HEK293T (cell line): Measurements from ENCODE around the gene PDZD2.
"Not testable (repeated sequence)": the region's sequence is repeated elsewhere in the genome, so short reads cannot be mapped to it uniquely, and the experiment has no call there.

Source experiments
- CTCF ChIA-PET: fragments of 350-600 bp; formaldehyde crosslinking; extraction: SDS; loops from one replicate; lab custom pipeline; 2021; ENCODE audit warnings: antibody characterized with exemption, inconsistent platforms; lab: Yijun Ruan, JAX
- POLR2A ChIA-PET: fragments of 350-600 bp; formaldehyde crosslinking; extraction: SDS; loops from one replicate; lab custom pipeline; 2020; ENCODE audit warnings: antibody characterized with exemption, inconsistent platforms; lab: Yijun Ruan, JAX
- DNase-seq: peaks from one replicate; pipeline ENCODE4 v3.0.0; 2012; ENCODE audit warnings: mixed read lengths; ENCODE audit errors: extremely low spot score
- ARNT ChIP-seq: fragments of 450-650 bp; IDR thresholded peaks from 2 replicates; pipeline ENCODE4 v1.6.1; 2017; ENCODE audit warnings: mild to moderate bottlenecking
- BHLHE40 ChIP-seq: fragments of 450-650 bp; IDR thresholded peaks from 2 replicates; pipeline ENCODE4 v1.6.1; 2016; ENCODE audit warnings: mild to moderate bottlenecking, moderate library complexity, borderline replicate concordance
- CTBP1 ChIP-seq: fragments of 450-650 bp; IDR thresholded peaks from 2 replicates; pipeline ENCODE4 v1.6.1; 2016; ENCODE audit warnings: borderline replicate concordance
- ELF4 ChIP-seq: fragments of 450-650 bp; IDR thresholded peaks from 2 replicates; pipeline ENCODE4 v1.6.1; 2017; ENCODE audit warnings: antibody characterized with exemption
- FOXA1 ChIP-seq: fragments of 450-650 bp; IDR thresholded peaks from 2 replicates; pipeline ENCODE4 v1.6.1; 2016; ENCODE audit warnings: mild to moderate bottlenecking
- FOXK2 ChIP-seq: fragments of 450-650 bp; IDR thresholded peaks from 2 replicates; pipeline ENCODE4 v1.6.1; 2016; ENCODE audit warnings: mild to moderate bottlenecking
- FOXM1 ChIP-seq: fragments of 450-650 bp; IDR thresholded peaks from 2 replicates; pipeline ENCODE4 v1.6.1; 2017; ENCODE audit warnings: mild to moderate bottlenecking, borderline replicate concordance
- HDGF ChIP-seq: fragments of 450-650 bp; IDR thresholded peaks from 2 replicates; pipeline ENCODE4 v1.6.1; 2017; ENCODE audit warnings: antibody characterized with exemption, borderline replicate concordance
- L3MBTL2 ChIP-seq: fragments of 450-650 bp; conservative IDR thresholded peaks from 2 replicates; pipeline ENCODE4 v1.6.1; 2016; ENCODE audit warnings: mild to moderate bottlenecking
- LEF1 ChIP-seq: fragments of 450-650 bp; IDR thresholded peaks from 2 replicates; pipeline ENCODE4 v1.6.1; 2017; ENCODE audit warnings: mild to moderate bottlenecking, borderline replicate concordance
- NFRKB ChIP-seq: fragments of 450-650 bp; IDR thresholded peaks from 2 replicates; pipeline ENCODE4 v1.6.1; 2016; ENCODE audit warnings: mild to moderate bottlenecking, moderate library complexity
- SP1 ChIP-seq: fragments of 450-650 bp; IDR thresholded peaks from 2 replicates; pipeline ENCODE4 v1.6.1; 2017
- SUZ12 ChIP-seq: fragments of 450-650 bp; IDR thresholded peaks from 2 replicates; pipeline ENCODE4 v1.6.1; 2016; ENCODE audit warnings: mild to moderate bottlenecking
- TARDBP ChIP-seq: fragments of 450-650 bp; IDR thresholded peaks from 2 replicates; pipeline ENCODE4 v1.6.1; 2016
- ZNF384 ChIP-seq: fragments of 450-650 bp; IDR thresholded peaks from 2 replicates; pipeline ENCODE4 v1.6.1; 2016
- TF ChIP-seq, protein P1 (sequence below): fragments of 450-650 bp; IDR thresholded peaks from 2 replicates; pipeline ENCODE4 v1.6.1; 2016

PDZD2 gene

DNA sequence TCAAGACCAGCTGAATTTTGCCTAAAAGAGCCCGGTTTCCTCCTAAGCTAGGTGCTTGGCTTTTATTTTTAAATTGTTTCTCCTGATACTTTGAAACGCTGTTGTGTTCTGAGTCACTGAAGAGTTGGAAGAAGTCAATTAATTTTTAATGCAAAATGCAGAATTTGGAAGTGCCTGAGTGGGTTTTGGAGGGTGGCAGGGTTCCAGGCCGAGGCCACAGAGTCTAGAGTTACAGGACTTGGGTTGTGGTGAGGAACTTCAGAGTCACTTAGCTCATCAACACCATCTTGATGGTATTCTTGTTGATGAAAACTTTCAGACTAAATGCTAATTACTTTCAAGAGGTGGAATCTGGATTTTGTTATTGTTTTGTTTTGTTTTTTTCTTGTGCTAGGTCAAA lies 130.6 kb downstream of the PDZD2 start:
- ChIA-PET POLR2A (no interaction called here), CTCF (no interaction called here)
- no peak for DNase-seq
- TF ChIP-seq SP1 (no peak), LEF1 (no peak), ELF4 (no peak), NFRKB (no peak), L3MBTL2 (no peak), TARDBP (no peak), SUZ12 (no peak), CTBP1 (no peak), BHLHE40 (no peak), FOXK2 (no peak)
- TF ChIP-seq, protein P1, sequence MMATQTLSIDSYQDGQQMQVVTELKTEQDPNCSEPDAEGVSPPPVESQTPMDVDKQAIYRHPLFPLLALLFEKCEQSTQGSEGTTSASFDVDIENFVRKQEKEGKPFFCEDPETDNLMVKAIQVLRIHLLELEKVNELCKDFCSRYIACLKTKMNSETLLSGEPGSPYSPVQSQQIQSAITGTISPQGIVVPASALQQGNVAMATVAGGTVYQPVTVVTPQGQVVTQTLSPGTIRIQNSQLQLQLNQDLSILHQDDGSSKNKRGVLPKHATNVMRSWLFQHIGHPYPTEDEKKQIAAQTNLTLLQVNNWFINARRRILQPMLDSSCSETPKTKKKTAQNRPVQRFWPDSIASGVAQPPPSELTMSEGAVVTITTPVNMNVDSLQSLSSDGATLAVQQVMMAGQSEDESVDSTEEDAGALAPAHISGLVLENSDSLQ: no peak

DNA sequence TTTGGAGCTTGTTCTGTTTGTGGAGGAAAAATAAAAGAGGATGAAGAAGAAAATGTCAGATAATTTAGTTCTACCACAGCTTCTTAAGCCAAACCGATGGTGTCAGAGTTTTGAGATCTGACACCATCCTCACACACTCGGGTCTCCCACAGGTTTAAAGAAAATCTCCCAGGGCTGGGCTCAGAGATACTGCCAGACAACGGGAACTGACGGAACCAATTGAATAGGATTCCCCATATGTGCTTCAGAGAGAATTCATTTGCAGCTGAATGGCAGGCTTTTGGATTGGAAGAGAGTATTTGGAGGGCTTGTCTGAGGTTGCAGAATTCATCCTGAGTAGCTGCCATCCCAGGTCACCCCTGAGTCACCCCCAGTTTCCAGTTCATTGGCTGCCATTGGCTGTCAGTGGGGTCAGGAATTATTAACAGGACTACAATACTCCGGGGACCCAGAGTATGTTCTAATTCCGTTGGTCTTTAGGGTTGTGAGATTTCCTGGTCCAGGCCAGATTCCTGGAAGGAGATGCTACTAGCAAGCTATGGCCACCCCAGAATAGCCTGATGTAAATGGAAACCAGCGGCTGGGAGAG lies 131.3 kb downstream of the PDZD2 start:
- TF ChIP-seq TARDBP (no peak), FOXA1 (no peak), BHLHE40 (no peak), NFRKB (no peak), L3MBTL2 (no peak), ZNF384 (no peak), FOXM1 (no peak), CTBP1 (no peak), ELF4 (no peak), ARNT (no peak), LEF1 (no peak), FOXK2 (no peak), SUZ12 (no peak), HDGF (no peak)
- TF ChIP-seq, protein P1: no peak
- POLR2A ChIA-PET: no interaction called here
- DNase-seq: no peak
- CTCF ChIA-PET: interaction anchor here (0.9 kb wide), 1 partner anchor 132 kb away, joined by 3 read pairs; no protein-coding TSS in a partner anchor

DNA sequence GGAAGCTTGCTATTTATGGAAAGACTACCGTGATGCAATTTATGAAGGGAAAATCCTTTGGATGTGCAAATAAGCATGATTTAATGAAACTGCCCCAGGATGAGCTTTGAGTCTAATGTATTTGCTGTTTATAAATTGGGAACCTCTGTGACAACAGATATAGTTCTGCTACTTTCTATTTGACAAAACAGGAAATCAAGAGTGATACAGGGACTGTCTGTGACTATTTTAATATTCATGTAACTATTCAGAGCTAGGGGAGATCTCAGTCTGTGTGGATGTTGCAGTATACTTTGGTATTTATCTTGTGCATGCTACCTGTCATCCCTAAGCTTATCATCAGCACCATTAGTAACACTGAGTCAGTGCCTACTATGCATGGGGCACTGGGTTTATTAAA lies 132.1 kb downstream of the PDZD2 start:
- TF ChIP-seq L3MBTL2 (no peak), SP1 (no peak), CTBP1 (no peak), ZNF384 (no peak), NFRKB (no peak), FOXM1 (no peak), SUZ12 (no peak), ELF4 (no peak)
- POLR2A ChIA-PET: no interaction called here

DNA sequence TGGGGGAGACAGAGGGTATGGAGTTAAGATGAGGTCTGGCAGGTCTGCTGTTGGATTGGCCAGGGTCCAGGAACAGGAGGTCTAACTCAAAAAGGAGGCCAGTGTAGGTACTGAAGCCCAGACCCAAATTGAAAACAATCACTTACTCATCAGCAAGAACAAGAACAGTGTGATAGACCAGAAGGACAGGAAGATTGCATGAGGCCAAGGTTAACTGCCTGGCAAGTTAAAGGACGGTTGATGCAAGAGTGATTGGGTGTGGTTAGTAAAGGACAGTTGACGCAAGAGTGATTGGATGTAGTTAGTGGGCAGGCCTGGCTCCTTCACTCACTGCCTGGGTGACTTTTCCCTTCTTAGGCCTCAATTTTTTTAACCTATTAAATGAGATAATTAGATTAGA lies 132.6 kb downstream of the PDZD2 start:
- ChIA-PET POLR2A (no interaction called here), CTCF (no interaction called here)
- no peak for TF ChIP-seq SP1
- TF ChIP-seq HDGF: no peak
- no peak for TF ChIP-seq ELF4
- TF ChIP-seq L3MBTL2: no peak
- no peak for TF ChIP-seq NFRKB
- TF ChIP-seq, protein P1: no peak
- no peak for TF ChIP-seq SUZ12
- no peak for TF ChIP-seq FOXK2
- TF ChIP-seq CTBP1: no peak
- no peak for TF ChIP-seq FOXM1
- no peak for DNase-seq

More for the DNA sequence above, 132.1 kb downstream of the PDZD2 start:
- DNase-seq: no peak
- CTCF ChIA-PET: interaction anchor here (0.9 kb wide), 1 partner anchor 133 kb away, joined by 3 read pairs; no protein-coding TSS in a partner anchor

DNA sequence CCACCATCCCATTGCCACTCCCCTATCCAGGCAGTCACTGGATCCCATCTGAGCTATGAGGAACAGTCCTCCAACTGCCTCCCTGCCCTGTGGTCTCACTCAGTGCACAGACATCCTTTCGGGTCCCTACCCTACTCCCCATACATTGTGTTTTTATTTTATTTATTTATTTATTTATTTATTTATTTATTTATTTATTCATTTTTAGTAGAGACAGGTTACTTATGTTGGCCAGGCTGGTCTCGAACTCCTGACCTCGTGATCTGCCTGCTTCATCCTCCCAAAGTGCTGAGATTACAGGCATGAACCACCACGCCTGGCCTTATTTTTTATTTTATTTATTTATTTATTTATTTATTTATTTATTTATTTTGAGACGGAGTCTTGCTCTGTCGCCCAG lies 137.4 kb downstream of the PDZD2 start:
- CTCF ChIA-PET, DNase-seq, POLR2A ChIA-PET: not testable (repeated sequence)

DNA sequence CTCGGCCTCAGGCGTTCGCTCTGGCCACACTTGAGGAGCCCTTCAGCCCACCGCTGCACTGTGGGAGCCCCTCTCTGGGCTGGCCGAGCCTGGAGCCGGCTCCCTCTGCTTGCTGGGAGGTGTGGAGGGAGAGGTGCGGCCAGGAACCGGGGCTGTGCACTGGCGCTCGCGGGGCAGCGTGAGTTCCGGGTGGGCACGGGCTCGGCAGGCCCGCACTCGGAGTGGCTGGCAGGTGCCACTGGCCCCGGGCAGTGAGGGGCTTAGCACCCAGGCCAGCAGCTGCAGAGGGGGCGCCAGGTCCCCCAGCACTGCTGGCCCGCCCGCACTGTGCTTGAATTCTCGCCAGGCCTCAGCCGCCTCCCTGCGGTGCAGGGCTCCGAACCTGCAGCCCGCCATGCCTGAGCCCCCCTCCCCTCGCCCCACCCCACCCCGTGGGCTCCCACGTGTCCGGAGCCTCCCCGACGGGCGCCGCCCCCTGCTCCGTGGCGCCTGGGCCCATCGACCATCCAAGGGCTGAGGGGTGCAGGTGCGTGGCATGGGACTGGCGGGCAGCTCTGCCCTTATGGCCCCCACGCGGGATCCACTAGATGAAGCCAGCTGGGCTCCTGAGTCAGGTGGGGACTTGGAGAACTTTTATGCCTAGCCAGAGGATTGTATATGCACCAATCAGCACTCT lies 138.2 kb downstream of the PDZD2 start:
- ChIA-PET CTCF (no interaction called here), POLR2A (no interaction called here)
- DNase-seq: no peak
- TF ChIP-seq LEF1 (no peak), FOXM1 (no peak), SUZ12 (no peak), SP1 (no peak), BHLHE40 (no peak), NFRKB (no peak), ZNF384 (no peak)
- TF ChIP-seq, protein P1: no peak
